HepG2 (cell line): Measurements from ENCODE around the gene CERS5. TPM values are rescaled to one million over a fixed set of nuclear protein-coding genes. Genes with fewer than 3 reads are reported as not detected.

Experiments
- CBX5 ChIP-seq: sonication (generic); formaldehyde crosslinking; IDR thresholded peaks from 2 replicates; pipeline ENCODE4 v1.4.0; 2020; ENCODE audit warnings: missing genetic modification reagents, borderline replicate concordance
- DBP ChIP-seq: sonication (generic); formaldehyde crosslinking; IDR thresholded peaks from 2 replicates; pipeline ENCODE4 v1.4.0; 2020; ENCODE audit warnings: missing genetic modification reagents; ENCODE audit errors: not compliant biosample characterization
- ESRRA ChIP-seq: sonication (generic); formaldehyde crosslinking; IDR thresholded peaks from 2 replicates; pipeline ENCODE4 v1.5.1; 2020; ENCODE audit warnings: mild to moderate bottlenecking, low read depth, missing genetic modification reagents
- HNRNPUL1 ChIP-seq: fragments of 200-400 bp; formaldehyde crosslinking; IDR thresholded peaks from 2 replicates; pipeline ENCODE4 v1.6.1; 2017; ENCODE audit warnings: low read depth, mild to moderate bottlenecking, low read length, moderate library complexity
- JUNB ChIP-seq: sonication (generic); formaldehyde crosslinking; IDR thresholded peaks from 2 replicates; pipeline ENCODE4 v1.8.0; 2022; ENCODE audit warnings: missing genetic modification reagents, mild to moderate bottlenecking, borderline replicate concordance
- KMT2A ChIP-seq: sonication (generic); formaldehyde crosslinking; IDR thresholded peaks from 2 replicates; pipeline ENCODE4 v1.4.0; 2020; ENCODE audit warnings: missing genetic modification reagents
- MIXL1 ChIP-seq: IDR thresholded peaks from 2 replicates; pipeline ENCODE4 v1.6.1; 2016
- MYNN ChIP-seq: sonication (generic); formaldehyde crosslinking; IDR thresholded peaks from 2 replicates; pipeline ENCODE4 v1.4.0; 2020; ENCODE audit warnings: mild to moderate bottlenecking, low read depth, missing genetic modification reagents
- RBAK ChIP-seq: sonication (generic); formaldehyde crosslinking; IDR thresholded peaks from 2 replicates; pipeline ENCODE4 v1.5.1; 2020; ENCODE audit warnings: mild to moderate bottlenecking, missing genetic modification reagents
- RELA ChIP-seq: sonication (generic); formaldehyde crosslinking; IDR thresholded peaks from 2 replicates; pipeline ENCODE4 v1.4.0; 2020; ENCODE audit warnings: missing genetic modification reagents
- U2AF2 ChIP-seq: fragments of 200-400 bp; formaldehyde crosslinking; IDR thresholded peaks from 2 replicates; pipeline ENCODE4 v1.6.1; 2017; ENCODE audit warnings: low read depth, mild to moderate bottlenecking, low read length
- ZBED4 ChIP-seq: sonication (generic); formaldehyde crosslinking; IDR thresholded peaks from 2 replicates; pipeline ENCODE4 v1.4.0; 2020; ENCODE audit warnings: missing genetic modification reagents, borderline replicate concordance
- ZMYM4 ChIP-seq: sonication (generic); formaldehyde crosslinking; IDR thresholded peaks from 2 replicates; pipeline ENCODE4 v1.8.1; 2023; ENCODE audit warnings: mild to moderate bottlenecking, missing genetic modification reagents
- ZNF382 ChIP-seq: sonication (generic); formaldehyde crosslinking; IDR thresholded peaks from 2 replicates; pipeline ENCODE4 v1.5.0; 2020; ENCODE audit warnings: missing genetic modification reagents, mild to moderate bottlenecking, borderline replicate concordance
- ZNF549 ChIP-seq: sonication (generic); formaldehyde crosslinking; IDR thresholded peaks from 2 replicates; pipeline ENCODE4 v1.5.0; 2020; ENCODE audit warnings: missing genetic modification reagents
- ZNF616 ChIP-seq: sonication (generic); formaldehyde crosslinking; IDR thresholded peaks from 2 replicates; pipeline ENCODE4 v1.5.0; 2020; ENCODE audit warnings: low read depth, mild to moderate bottlenecking, missing genetic modification reagents
- ZNF878 ChIP-seq: sonication (generic); formaldehyde crosslinking; IDR thresholded peaks from 2 replicates; pipeline ENCODE4 v1.8.1; 2023; ENCODE audit warnings: mild to moderate bottlenecking, missing genetic modification reagents, moderate library complexity
- polyA plus RNA-seq, 8 experiments: library from polyadenylated mRNA; depleted of rRNA in 3 of 8; stranded (reverse) in 7 of 8; unstranded in 1 of 8; fragments of >200 nt; fragmentation: Illumina TruSeq in 4 of 8; extraction: Trizol in 4 of 8; gene quantifications; 2 replicates each; pipeline versions ENCODE4 v1.2.1 to v1.2.3, GENCODE V29; 2011 to 2016; ENCODE audit warnings: low read depth in 4 of 8, missing spikeins in 1 of 8, mixed read lengths in 1 of 8; ENCODE audit not compliant: insufficient read depth in 1 of 8
- total RNA-seq, 5 experiments: library from RNA; depleted of rRNA; stranded (reverse); fragments of >200 nt; fragmentation: Illumina TruSeq; extraction: Trizol; gene quantifications; 2 replicates each; pipeline ENCODE4 v1.2.3, GENCODE V29; 2016; ENCODE audit warnings: low read depth in 1 of 5
- TF ChIP-seq, protein P1 (sequence below): sonication (generic); formaldehyde crosslinking; IDR thresholded peaks from 2 replicates; pipeline ENCODE4 v1.8.0; 2022; ENCODE audit warnings: mild to moderate bottlenecking, missing genetic modification reagents
- TF ChIP-seq, protein P2 (sequence below): sonication (generic); formaldehyde crosslinking; IDR thresholded peaks from 2 replicates; pipeline ENCODE4 v1.4.0; 2020; ENCODE audit warnings: missing genetic modification reagents
- TF ChIP-seq, protein P3 (sequence below): sonication (generic); formaldehyde crosslinking; IDR thresholded peaks from 2 replicates; pipeline ENCODE4 v1.4.0; 2020; ENCODE audit warnings: missing genetic modification reagents

Gene CERS5
- total and polyA plus RNA-seq, 2 of the 13 experiments (the other 11 are each of a cell fraction or from before 2014, with no cell fraction given): 22.3 to 48.8 TPM

- TF ChIP-seq CBX5 (peak; percentile 14; the same call in 1 of the 2 replicates), MIXL1 (CRISPR knock-in tag) (no peak), U2AF2 (no peak), ZNF878 (CRISPR knock-in tag) (no peak), ZMYM4 (0 out of 2 replicates have a peak, but pooled peaks have one; percentile 13), ESRRA (CRISPR knock-in tag) (0 out of 2 replicates have a peak, but pooled peaks have one; percentile 8), ZNF549 (no peak), KMT2A (no peak), DBP (CRISPR knock-in tag) (no peak), MYNN (CRISPR knock-in tag) (no peak), RBAK (CRISPR knock-in tag) (no peak), RELA (CRISPR knock-in tag) (no peak), ZBED4 (no peak), ZNF616 (CRISPR knock-in tag) (no peak), HNRNPUL1 (no peak), ZNF382 (no peak), JUNB (CRISPR knock-in tag) (no peak)
- TF ChIP-seq, protein P1, sequence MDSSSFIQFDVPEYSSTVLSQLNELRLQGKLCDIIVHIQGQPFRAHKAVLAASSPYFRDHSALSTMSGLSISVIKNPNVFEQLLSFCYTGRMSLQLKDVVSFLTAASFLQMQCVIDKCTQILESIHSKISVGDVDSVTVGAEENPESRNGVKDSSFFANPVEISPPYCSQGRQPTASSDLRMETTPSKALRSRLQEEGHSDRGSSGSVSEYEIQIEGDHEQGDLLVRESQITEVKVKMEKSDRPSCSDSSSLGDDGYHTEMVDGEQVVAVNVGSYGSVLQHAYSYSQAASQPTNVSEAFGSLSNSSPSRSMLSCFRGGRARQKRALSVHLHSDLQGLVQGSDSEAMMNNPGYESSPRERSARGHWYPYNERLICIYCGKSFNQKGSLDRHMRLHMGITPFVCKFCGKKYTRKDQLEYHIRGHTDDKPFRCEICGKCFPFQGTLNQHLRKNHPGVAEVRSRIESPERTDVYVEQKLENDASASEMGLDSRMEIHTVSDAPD (CRISPR knock-in tag): no peak
- TF ChIP-seq, protein P2, sequence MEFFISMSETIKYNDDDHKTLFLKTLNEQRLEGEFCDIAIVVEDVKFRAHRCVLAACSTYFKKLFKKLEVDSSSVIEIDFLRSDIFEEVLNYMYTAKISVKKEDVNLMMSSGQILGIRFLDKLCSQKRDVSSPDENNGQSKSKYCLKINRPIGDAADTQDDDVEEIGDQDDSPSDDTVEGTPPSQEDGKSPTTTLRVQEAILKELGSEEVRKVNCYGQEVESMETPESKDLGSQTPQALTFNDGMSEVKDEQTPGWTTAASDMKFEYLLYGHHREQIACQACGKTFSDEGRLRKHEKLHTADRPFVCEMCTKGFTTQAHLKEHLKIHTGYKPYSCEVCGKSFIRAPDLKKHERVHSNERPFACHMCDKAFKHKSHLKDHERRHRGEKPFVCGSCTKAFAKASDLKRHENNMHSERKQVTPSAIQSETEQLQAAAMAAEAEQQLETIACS: no peak
- TF ChIP-seq, protein P3, sequence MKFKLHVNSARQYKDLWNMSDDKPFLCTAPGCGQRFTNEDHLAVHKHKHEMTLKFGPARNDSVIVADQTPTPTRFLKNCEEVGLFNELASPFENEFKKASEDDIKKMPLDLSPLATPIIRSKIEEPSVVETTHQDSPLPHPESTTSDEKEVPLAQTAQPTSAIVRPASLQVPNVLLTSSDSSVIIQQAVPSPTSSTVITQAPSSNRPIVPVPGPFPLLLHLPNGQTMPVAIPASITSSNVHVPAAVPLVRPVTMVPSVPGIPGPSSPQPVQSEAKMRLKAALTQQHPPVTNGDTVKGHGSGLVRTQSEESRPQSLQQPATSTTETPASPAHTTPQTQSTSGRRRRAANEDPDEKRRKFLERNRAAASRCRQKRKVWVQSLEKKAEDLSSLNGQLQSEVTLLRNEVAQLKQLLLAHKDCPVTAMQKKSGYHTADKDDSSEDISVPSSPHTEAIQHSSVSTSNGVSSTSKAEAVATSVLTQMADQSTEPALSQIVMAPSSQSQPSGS: no peak
Observed at GRCh38 chr12:50110127-50110761, 56.9 kb downstream of the CERS5 start (continued).
